ENCODE results near the gene SLC6A6.

SLC6A6 gene

DNA sequence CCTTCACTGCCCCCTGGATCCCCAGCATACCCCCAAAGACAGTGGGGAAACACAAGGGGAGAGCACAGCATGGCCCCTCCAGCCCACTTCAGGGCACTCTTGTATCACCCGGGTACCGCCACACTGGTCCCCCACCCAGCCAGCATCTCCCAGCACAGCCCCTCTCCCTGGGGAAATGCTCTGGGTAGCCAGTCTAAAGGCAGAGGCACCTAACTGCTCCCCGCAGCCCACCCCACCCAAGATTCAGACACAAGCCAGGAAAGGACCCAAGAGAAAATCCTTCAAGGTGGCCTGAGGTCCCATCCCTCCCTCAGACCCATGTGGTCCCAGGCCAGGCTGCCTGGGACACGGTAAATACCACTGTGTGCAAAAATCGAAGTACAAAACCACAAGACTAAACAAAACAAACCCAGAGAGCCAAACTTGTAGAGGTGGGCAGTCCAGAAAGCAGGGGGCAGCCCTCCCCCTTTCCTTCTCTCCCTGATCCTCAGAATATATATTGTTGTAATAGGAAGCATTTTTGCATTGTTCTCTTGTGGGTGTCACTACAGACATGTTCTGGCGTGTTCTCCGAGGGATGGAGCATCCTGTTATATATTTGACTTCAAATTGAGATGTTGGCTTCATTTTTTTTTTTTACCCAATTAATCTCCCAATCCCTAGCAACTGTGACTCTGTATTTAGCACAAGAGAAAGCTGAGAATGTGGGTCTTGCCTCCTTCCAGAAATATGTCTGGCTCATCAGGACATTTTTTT, 86.1 kb downstream of the SLC6A6 start:
- Histone ChIP-seq H3K79me1 (replicated peaks; ENCODE audit: low read length, poor library complexity, severe bottlenecking) (peaks cover 3% of the 10 kb centered on the region), H2AK5ac (ENCODE audit: low read length, severe bottlenecking) (no peak overlapping the region), H3K23ac (ENCODE audit: low read length in 2 of 2) (no peak overlapping the region), H3K18ac (ENCODE audit: low read depth in 1 of 2, low read length in 2 of 2) (peak overlapping the region in 1 of 2 experiments; percentile 29), H3K4me1 (ENCODE audit: control insufficient read depth, insufficient read depth, low read depth, low read length) (peaks cover 9% of the 10 kb centered on the region), H2BK12ac (ENCODE audit: low read length in 2 of 2) (no peak overlapping the region), H4K91ac (ENCODE audit: low read length) (no peak overlapping the region), H3K4me2 (ENCODE audit: low read length, poor library complexity, severe bottlenecking) (no peak overlapping the region), H3K27ac (ENCODE audit: low read length, poor library complexity, severe bottlenecking) (peak overlapping the region; percentile 25), H2AFZ (ENCODE audit: low read depth, low read length) (no peak overlapping the region), H2BK120ac (ENCODE audit: low read depth, low read length) (no peak overlapping the region), H2BK15ac (ENCODE audit: low read depth, poor library complexity, severe bottlenecking) (no peak overlapping the region), H3K36me3 (ENCODE audit: control insufficient read depth in 1 of 2, insufficient read depth in 2 of 2, low read depth in 1 of 2, low read length in 2 of 2) (peaks cover 54 to 79% of the 10 kb centered on the region in 2 experiments), H4K8ac (ENCODE audit: low read length) (no peak overlapping the region), H3K4me3 (ENCODE audit: insufficient read depth in 1 of 2, low read depth in 1 of 2, low read length in 2 of 2) (no peak overlapping the region), H2BK5ac (ENCODE audit: low read depth, low read length, poor library complexity, severe bottlenecking) (no peak overlapping the region), H3K9ac (ENCODE audit: low read length) (no peak overlapping the region), H3K14ac (ENCODE audit: low read length in 2 of 2) (peak overlapping the region in 1 of 2 experiments; percentile 29), H3K4ac (ENCODE audit: low read depth in 1 of 2, low read length in 2 of 2) (no peak overlapping the region), H3K9me3 (ENCODE audit: control insufficient read depth, low read length) (no peaks in the 10 kb centered on the region), H3K27me3 (ENCODE audit: control insufficient read depth in 1 of 2, insufficient read depth in 1 of 2, low read length in 2 of 2) (no peaks in the 10 kb centered on the region)
- no peak for DNase-seq
- 95% methylated on average over 4 of the region's 7 CpGs for WGBS

DNA sequence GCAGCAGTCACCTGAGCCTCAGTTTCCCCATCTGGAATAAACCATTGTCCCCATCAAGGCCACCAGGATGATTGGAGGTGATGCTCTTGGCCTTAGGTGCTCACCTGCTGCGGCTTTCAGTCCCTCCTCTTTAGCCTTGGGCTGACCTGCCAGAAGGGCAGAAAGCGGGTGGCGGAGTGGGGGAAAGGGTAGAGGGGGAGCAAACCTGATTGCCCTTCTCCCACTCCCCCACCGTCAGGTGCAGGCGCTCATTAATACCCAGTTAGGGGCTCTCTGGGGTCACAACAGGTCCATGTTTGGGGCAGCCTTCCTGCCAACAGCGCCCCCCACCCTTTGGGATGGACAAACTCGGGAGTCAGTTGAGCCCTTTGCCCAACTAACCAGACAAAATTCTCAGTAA, 87.2 kb downstream of the SLC6A6 start:
- no peak overlapping the region for H3K4me2 ChIP-seq (ENCODE audit: low read length, poor library complexity, severe bottlenecking)
- no peak overlapping the region for H3K14ac ChIP-seq (ENCODE audit: low read length in 2 of 2)
- no peak overlapping the region for H2BK120ac ChIP-seq (ENCODE audit: low read depth, low read length)
- no peak overlapping the region for H2BK12ac ChIP-seq (ENCODE audit: low read length in 2 of 2)
- 88% methylated on average over 6 of the region's 7 CpGs for WGBS
- no peak overlapping the region for H3K27ac ChIP-seq (ENCODE audit: low read length, poor library complexity, severe bottlenecking)
- no peak overlapping the region for H2BK5ac ChIP-seq (ENCODE audit: low read depth, low read length, poor library complexity, severe bottlenecking)
- H3K4me1 ChIP-seq (ENCODE audit: control insufficient read depth, insufficient read depth, low read depth, low read length): peaks cover 11% of the 10 kb centered on the region
- H3K27me3 ChIP-seq (ENCODE audit: control insufficient read depth in 1 of 2, insufficient read depth in 1 of 2, low read length in 2 of 2): no peaks in the 10 kb centered on the region
- no peaks in the 10 kb centered on the region for H3K9me3 ChIP-seq (ENCODE audit: control insufficient read depth, low read length)
- H3K18ac ChIP-seq (ENCODE audit: low read depth in 1 of 2, low read length in 2 of 2): no peak overlapping the region
- no peak overlapping the region for H2BK15ac ChIP-seq (ENCODE audit: low read depth, poor library complexity, severe bottlenecking)
- H3K36me3 ChIP-seq (ENCODE audit: control insufficient read depth in 1 of 2, insufficient read depth in 2 of 2, low read depth in 1 of 2, low read length in 2 of 2): peaks cover 43 to 72% of the 10 kb centered on the region in 2 experiments
- no peak overlapping the region for H4K91ac ChIP-seq (ENCODE audit: low read length)
- H2AK5ac ChIP-seq (ENCODE audit: low read length, severe bottlenecking): no peak overlapping the region
- peaks cover 3% of the 10 kb centered on the region for H3K79me1 ChIP-seq (replicated peaks; ENCODE audit: low read length, poor library complexity, severe bottlenecking)
- no peak overlapping the region for H4K8ac ChIP-seq (ENCODE audit: low read length)
- H3K4me3 ChIP-seq (ENCODE audit: insufficient read depth in 1 of 2, low read depth in 1 of 2, low read length in 2 of 2): no peak overlapping the region
- H2AFZ ChIP-seq (ENCODE audit: low read depth, low read length): no peak overlapping the region
- DNase-seq: no peak
- H3K9ac ChIP-seq (ENCODE audit: low read length): no peak overlapping the region
- H3K23ac ChIP-seq (ENCODE audit: low read length in 2 of 2): no peak overlapping the region
- H3K4ac ChIP-seq (ENCODE audit: low read depth in 1 of 2, low read length in 2 of 2): no peak overlapping the region

DNA sequence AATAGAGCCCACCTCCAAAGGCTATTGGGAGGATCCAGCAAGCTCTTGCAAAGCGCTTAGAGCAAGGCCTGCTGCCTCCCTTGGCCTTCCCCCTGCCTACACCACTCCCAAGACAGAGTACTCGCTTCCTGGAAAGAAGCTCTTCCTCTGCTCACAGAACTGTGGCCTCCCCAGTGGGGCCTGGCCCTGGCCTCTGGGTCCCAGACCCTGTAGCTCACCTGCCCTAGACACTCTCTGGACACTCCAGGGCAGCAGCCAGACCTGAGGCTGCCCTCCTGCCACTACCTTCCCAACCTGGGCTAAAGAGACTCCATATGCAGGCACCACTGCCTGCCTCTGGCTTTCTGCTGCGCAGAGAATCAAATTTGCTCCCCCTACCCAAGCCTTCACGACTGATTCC, 87.8 kb downstream of the SLC6A6 start:
- Histone ChIP-seq H3K18ac (ENCODE audit: low read depth in 1 of 2, low read length in 2 of 2) (no peak overlapping the region), H2AK5ac (ENCODE audit: low read length, severe bottlenecking) (no peak overlapping the region), H3K9ac (ENCODE audit: low read length) (no peak overlapping the region), H3K79me1 (replicated peaks; ENCODE audit: low read length, poor library complexity, severe bottlenecking) (peaks cover 2% of the 10 kb centered on the region), H3K4ac (ENCODE audit: low read depth in 1 of 2, low read length in 2 of 2) (no peak overlapping the region), H2BK12ac (ENCODE audit: low read length in 2 of 2) (no peak overlapping the region), H4K91ac (ENCODE audit: low read length) (no peak overlapping the region), H3K4me1 (ENCODE audit: control insufficient read depth, insufficient read depth, low read depth, low read length) (peaks cover 11% of the 10 kb centered on the region), H3K9me3 (ENCODE audit: control insufficient read depth, low read length) (no peaks in the 10 kb centered on the region), H2AFZ (ENCODE audit: low read depth, low read length) (no peak overlapping the region), H4K8ac (ENCODE audit: low read length) (no peak overlapping the region), H3K36me3 (ENCODE audit: control insufficient read depth in 1 of 2, insufficient read depth in 2 of 2, low read depth in 1 of 2, low read length in 2 of 2) (peaks cover 37 to 68% of the 10 kb centered on the region in 2 experiments), H3K4me3 (ENCODE audit: insufficient read depth in 1 of 2, low read depth in 1 of 2, low read length in 2 of 2) (no peak overlapping the region), H3K27me3 (ENCODE audit: control insufficient read depth in 1 of 2, insufficient read depth in 1 of 2, low read length in 2 of 2) (no peaks in the 10 kb centered on the region), H3K27ac (ENCODE audit: low read length, poor library complexity, severe bottlenecking) (no peak overlapping the region), H3K14ac (ENCODE audit: low read length in 2 of 2) (no peak overlapping the region), H2BK5ac (ENCODE audit: low read depth, low read length, poor library complexity, severe bottlenecking) (no peak overlapping the region), H3K23ac (ENCODE audit: low read length in 2 of 2) (no peak overlapping the region), H3K4me2 (ENCODE audit: low read length, poor library complexity, severe bottlenecking) (no peak overlapping the region), H2BK120ac (ENCODE audit: low read depth, low read length) (no peak overlapping the region), H2BK15ac (ENCODE audit: low read depth, poor library complexity, severe bottlenecking) (no peak overlapping the region)
- WGBS: 90% methylated on average over 4 of the region's 4 CpGs
- no peak for DNase-seq

DNA sequence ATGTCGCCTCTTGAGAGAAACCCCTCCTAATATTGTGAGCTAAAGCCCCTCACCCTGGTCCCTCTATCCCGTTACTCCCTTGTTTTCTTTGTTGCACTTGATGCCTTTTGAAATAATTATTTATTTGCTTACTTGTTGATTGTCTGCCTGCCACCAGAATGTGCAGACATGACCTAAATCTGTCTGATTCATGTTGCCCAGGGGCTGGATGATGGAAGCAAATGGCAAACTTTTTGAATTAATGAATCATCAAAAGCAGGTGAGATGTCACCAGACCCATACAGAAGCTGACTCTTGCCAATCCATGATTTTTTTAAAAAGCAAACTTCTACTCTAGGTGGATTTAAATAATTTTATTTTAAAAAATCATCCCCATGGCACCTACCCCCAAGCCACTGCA, 88.4 kb downstream of the SLC6A6 start:
- H3K4me1 ChIP-seq (ENCODE audit: control insufficient read depth, insufficient read depth, low read depth, low read length): peaks cover 11% of the 10 kb centered on the region
- no peaks in the 10 kb centered on the region for H3K9me3 ChIP-seq (ENCODE audit: control insufficient read depth, low read length)
- peaks cover 2% of the 10 kb centered on the region for H3K79me1 ChIP-seq (replicated peaks; ENCODE audit: low read length, poor library complexity, severe bottlenecking)
- H2BK120ac ChIP-seq (ENCODE audit: low read depth, low read length): no peak overlapping the region
- H2AFZ ChIP-seq (ENCODE audit: low read depth, low read length): no peak overlapping the region
- H2BK15ac ChIP-seq (ENCODE audit: low read depth, poor library complexity, severe bottlenecking): no peak overlapping the region
- H3K23ac ChIP-seq (ENCODE audit: low read length in 2 of 2): no peak overlapping the region
- no peak overlapping the region for H2BK12ac ChIP-seq (ENCODE audit: low read length in 2 of 2)
- no peak overlapping the region for H3K4me3 ChIP-seq (ENCODE audit: insufficient read depth in 1 of 2, low read depth in 1 of 2, low read length in 2 of 2)
- no peak overlapping the region for H3K18ac ChIP-seq (ENCODE audit: low read depth in 1 of 2, low read length in 2 of 2)
- H3K9ac ChIP-seq (ENCODE audit: low read length): no peak overlapping the region
- H3K27ac ChIP-seq (ENCODE audit: low read length, poor library complexity, severe bottlenecking): no peak overlapping the region
- H3K4ac ChIP-seq (ENCODE audit: low read depth in 1 of 2, low read length in 2 of 2): no peak overlapping the region
- H3K14ac ChIP-seq (ENCODE audit: low read length in 2 of 2): no peak overlapping the region
- H3K27me3 ChIP-seq (ENCODE audit: control insufficient read depth in 1 of 2, insufficient read depth in 1 of 2, low read length in 2 of 2): no peaks in the 10 kb centered on the region
- no peak overlapping the region for H2AK5ac ChIP-seq (ENCODE audit: low read length, severe bottlenecking)
- H4K91ac ChIP-seq (ENCODE audit: low read length): no peak overlapping the region
- no peak for DNase-seq
- WGBS: 100% methylated on average over 1 of the region's 2 CpGs
- peaks cover 31 to 62% of the 10 kb centered on the region in 2 experiments for H3K36me3 ChIP-seq (ENCODE audit: control insufficient read depth in 1 of 2, insufficient read depth in 2 of 2, low read depth in 1 of 2, low read length in 2 of 2)
- H2BK5ac ChIP-seq (ENCODE audit: low read depth, low read length, poor library complexity, severe bottlenecking): no peak overlapping the region
- no peak overlapping the region for H3K4me2 ChIP-seq (ENCODE audit: low read length, poor library complexity, severe bottlenecking)
- H4K8ac ChIP-seq (ENCODE audit: low read length): no peak overlapping the region
